Body of pancreas (tissue), 4 donors: Measurements from ENCODE around the gene CSF1R.

Experiments
- CTCF ChIP-seq, 7 experiments: fragments of 450-650 bp in 4 of 7; fragments of 200-600 bp in 3 of 7; sonication (generic) in 3 of 7; IDR thresholded peaks; one replicate each; pipeline ENCODE4 v1.5.1; 2016 to 2019; ENCODE audit warnings: antibody characterized with exemption in 7 of 7
- POLR2A ChIP-seq, 3 donors: fragments of 450-650 bp; IDR thresholded peaks; one replicate each; pipeline ENCODE4 v1.6.1; 2016; ENCODE audit warnings: antibody characterized with exemption in 3 of 3, mild to moderate bottlenecking in 2 of 3

- TF ChIP-seq CTCF (IDR thresholded peaks at IDR 0.05) (no peak), POLR2A (IDR thresholded peaks at IDR 0.05) (no peak)
Measured at GRCh38 chr5:150054569-150054968, 31.8 kb downstream of the CSF1R start.
